HepG2 (cell line): Measurements from ENCODE around the gene FAM184B.

Experiments
- FOXP1 ChIP-seq, 2 experiments: fragments of 450-650 bp in 1 of 2; IDR thresholded peaks; 2 replicates each; pipeline ENCODE4 v1.6.1; 2017 to 2018; ENCODE audit warnings: antibody characterized with exemption in 1 of 2
- KDM5B ChIP-seq: sonication (generic); formaldehyde crosslinking; IDR thresholded peaks from 2 replicates; pipeline ENCODE4 v1.4.0; 2020; ENCODE audit warnings: missing genetic modification reagents, mild to moderate bottlenecking, borderline replicate concordance
- SP1 ChIP-seq, 2 experiments: fragments of 450-650 bp in 1 of 2; sonication (generic) in 1 of 2; formaldehyde crosslinking in 1 of 2; IDR thresholded peaks; 2 replicates each; pipeline versions ENCODE4 v1.4.0 to v1.6.1; 2016 to 2020; ENCODE audit warnings: missing genetic modification reagents in 1 of 2
- TP53 ChIP-seq: sonication (generic); formaldehyde crosslinking; conservative IDR thresholded peaks from 2 replicates; pipeline ENCODE4 v1.4.0; 2020; ENCODE audit warnings: missing genetic modification reagents
- ZNF138 ChIP-seq: sonication (generic); formaldehyde crosslinking; IDR thresholded peaks from 2 replicates; pipeline ENCODE4 v1.5.0; 2020; ENCODE audit warnings: mild to moderate bottlenecking, low read depth, missing genetic modification reagents
- ZNF205 ChIP-seq: IDR thresholded peaks from 2 replicates; pipeline ENCODE4 v1.6.1; 2018; ENCODE audit warnings: missing biosample characterization, missing genetic modification reagents

DNA sequence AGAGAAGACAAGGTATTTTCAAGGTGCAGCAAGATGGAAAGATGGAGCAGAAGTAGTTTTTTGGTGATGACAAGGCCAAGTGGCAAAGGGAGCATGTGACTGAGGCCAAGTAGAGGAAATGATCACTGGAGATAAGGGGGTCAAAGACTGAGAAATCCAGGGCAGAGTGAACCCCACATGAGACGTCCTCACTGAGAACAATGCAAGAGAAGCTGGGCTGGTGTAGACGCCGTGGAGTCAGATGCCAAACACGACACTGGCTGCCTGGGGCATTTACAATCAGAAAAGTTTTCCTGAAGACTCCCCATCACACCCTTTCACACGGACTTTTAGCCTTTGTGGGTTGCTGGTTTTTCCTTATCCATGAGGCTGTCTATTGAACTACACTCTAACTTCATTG is 69.3 kb downstream of the FAM184B start:
- TF ChIP-seq ZNF205 (CRISPR knock-in tag) (no peak), FOXP1 (IDR thresholded peaks at IDR 0.05) (no peak), FOXP1 (CRISPR knock-in tag; IDR thresholded peaks at IDR 0.05) (no peak), ZNF138 (CRISPR knock-in tag) (no peak), KDM5B (CRISPR knock-in tag) (no peak), SP1 (IDR thresholded peaks at IDR 0.05) (no peak), SP1 (CRISPR knock-in tag; IDR thresholded peaks at IDR 0.05) (no peak), TP53 (CRISPR knock-in tag) (no peak)
